ENCODE measurements around the gene NBEA.
"Not testable (repeated sequence)": the region's sequence is repeated elsewhere in the genome, so short reads cannot be mapped to it uniquely, and the experiment has no call there.

Gene NBEA

DNA sequence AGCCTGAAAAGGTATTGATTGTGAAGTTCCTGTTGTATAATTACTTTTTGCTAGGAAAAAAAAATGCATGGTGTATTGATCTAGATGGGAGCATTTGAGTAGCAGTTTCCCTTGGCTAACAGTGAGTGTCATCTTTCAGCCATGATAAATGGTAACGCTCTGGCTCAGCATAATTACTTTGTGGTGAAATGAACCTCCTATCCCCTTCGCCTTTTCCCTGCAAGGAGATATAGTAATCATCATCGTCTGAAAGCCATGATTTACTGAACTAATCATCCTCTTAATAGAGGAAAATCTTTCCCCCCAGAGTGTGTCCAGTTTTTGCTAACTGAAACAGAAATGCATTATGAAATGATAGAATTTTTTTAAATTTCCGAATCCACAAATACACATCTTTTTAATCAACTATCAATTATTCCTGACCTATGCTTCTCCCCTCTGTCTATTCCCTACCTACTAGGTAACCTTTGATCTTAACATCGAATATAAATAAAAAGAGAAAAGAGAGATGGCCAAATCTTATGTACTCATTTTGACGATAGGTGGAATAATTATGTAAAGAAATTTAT, 445.7 kb downstream of the NBEA start:
- DNase-seq (ENCODE audit: low read depth in 2 of 2): no peak

DNA sequence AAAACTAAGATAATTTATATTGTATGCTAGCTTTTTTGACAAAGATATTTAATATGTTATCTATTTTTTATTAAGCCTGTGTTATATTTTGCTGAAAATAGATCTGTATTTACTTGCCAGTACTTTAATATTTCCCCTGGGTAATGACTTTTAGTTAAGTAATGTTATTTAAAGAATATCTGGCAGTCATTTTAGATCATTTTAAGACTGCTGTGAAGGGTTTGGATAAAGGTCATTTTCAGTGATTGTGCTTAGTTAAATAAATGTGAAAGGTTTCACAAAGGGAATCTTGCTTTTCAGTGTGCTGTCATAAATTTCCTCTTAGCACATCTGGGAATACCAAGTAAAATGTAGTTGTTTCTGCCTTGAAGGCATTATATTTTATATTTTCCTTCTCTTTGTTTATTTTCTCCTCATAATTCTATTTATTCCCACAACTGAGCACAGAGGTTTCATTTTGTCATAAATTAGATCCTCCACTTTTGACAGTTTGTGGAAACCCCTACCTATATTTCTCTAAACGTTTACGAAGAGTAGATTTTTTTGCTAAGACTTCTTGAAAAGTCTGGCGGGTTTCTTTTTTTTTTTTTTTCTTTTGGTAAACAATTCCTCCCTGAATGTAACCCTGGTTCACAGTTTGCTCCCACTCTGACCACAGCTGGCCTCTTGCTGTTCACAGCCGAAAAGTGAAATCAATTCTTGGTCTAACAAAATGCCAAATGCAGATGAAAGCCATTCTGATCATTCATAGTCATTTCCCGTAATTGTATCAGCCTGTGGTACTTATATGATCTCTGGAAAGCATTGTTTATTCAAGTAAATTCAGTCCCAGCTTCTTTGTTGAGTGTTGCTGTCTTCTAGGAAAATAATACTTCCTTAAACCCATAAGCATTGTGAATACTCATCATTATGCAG, 446.6 kb downstream of the NBEA start:
- DNase-seq (ENCODE audit: low read depth in 2 of 2): no peak

DNA sequence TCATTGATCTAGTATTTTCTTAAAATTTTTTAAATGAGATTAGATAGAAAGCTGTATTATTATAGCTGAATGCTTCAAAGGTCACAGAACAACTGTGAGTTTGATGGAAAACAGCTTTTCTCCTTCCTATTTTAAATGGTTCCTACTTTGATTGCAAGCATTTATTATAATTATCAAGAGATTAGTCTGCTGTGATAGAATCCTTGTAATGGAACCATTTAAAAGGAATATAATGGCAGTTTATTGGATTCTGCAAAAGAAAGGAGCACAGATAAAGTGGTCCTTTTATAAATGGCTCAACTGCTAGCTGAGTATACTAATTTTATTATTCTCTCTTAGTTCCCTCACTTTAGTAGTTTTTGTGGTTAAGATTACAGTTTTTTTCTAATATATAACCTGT, 447.5 kb downstream of the NBEA start:
- no peak for DNase-seq (ENCODE audit: low read depth in 2 of 2)

DNA sequence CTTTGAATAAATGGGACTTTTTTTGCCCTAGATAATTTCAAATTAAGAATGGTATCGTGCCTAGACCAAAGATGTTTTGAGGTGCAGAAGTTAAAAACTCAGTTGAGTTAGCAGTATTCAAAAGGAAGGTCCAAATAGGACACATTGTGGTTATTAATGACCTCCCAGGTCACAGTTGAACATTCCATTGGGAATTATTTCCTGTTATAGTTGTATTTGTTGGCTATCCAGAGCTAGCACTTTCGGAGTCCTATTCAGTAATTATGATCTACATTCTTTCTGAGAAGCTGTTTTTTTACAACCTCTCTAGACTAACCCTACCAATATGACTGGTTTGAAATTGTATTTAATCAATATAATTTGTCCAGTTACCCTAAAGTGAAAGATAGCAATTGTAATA, 450.7 kb downstream of the NBEA start:
- DNase-seq (ENCODE audit: low read depth in 2 of 2): no peak

DNA sequence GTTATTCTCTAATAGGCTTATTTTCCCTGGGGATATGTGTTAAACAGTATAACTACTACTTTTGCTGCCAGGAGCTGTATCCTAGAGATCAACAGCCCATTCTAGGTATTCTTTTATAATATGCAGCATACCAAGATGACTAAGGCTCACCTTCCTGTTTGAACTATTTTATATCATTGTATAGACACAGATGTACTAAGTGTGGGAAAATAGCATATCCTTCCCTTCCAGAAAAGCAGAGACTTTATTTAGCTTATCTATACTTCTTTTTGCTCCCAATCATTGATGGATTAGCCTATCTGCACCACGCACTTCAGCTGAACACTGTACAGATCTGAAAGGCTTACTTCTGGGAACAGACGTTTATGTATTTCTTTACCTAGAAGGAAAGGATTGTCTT, 451.8 kb downstream of the NBEA start:
- DNase-seq (ENCODE audit: low read depth in 2 of 2): no peak

DNA sequence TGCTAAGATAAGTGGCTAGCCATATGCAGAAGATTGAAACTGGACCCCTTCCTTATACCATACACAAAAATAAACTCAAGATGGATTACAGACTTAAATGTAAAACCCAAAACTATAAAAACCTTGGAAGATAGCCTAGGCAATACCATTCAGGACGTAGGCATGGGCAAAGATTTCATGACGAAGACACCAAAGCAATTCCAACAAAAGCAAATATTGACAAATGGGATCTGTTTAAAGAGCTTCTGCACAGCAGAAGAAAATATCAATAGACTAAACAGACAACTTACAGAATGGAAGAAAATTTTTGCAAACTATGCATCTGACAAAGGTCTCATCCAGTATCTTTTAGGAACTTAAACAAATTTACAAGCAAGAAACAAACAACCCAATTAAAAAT, 466.2 kb downstream of the NBEA start:
- DNase-seq (ENCODE audit: low read depth in 2 of 2): not testable (repeated sequence)

DNA sequence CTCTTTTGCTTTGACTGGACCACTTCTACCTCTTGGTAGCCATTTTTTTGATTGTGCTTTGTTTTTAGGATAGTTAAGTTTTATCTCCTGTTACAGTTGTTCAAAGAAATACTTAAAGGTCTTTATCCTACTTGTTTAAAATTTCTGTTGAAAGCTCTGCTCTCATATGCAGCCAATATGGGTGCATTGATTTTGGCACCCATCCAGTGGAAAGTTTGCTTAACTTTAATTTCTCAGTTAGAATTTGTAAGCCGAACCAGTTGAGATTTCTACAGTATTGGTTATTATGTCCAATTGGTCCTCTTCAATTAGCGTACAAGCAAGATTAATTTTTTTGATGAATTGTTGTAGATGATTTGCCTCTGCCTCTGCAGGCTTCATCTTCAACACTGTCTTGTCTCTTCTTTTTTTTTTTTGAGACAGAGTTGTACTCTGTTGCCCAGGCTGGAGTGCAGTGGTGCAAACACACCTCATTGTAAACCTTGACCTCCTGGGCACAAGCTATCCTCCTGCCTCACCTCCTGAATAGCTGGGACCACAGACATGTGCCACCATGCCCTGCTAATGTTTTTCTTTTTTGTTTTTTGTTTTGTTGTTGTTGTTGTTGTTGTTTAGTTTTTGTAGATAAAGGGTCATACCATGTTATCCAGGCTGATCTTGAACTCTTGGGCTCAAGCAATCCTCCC, 469.1 kb downstream of the NBEA start:
- DNase-seq (ENCODE audit: low read depth in 2 of 2): no peak

DNA sequence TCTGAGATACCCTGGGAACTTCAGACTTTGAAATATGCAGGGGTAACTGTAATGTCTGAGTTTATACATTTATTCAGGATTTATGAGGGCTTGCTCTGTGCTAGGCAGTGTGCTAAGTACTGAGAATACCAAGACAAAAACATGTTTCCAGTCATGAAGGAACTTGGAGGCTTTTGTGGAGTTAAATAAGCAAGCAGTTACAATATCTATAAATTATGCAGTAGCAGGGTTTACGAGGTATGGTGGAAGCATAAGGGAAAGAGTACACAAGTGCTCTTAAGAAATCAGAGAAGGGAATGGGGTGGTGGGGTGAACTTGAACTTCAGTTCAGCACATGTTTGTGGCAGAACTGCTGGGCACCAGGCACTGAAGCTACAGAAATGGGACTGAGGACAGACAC, 506.4 kb downstream of the NBEA start:
- no peak for DNase-seq (ENCODE audit: low read depth in 2 of 2)

DNA sequence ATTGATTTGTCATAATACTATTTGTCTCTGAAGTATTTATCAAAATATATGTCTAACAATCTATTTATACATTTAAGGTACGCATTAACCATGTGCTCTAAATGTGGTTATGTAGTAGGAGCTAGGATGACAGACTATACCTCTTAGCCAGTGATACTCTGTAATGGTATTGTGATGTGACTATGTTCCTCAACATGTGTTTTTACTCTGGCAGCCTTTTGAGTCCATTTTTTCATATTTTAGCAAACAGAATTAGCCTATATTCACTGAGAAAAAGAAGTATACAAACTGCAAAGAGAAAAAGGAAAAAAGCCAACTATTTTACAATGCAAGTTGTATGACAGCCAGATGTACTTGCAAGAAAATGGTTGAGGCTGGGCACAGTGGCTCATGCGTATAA, 507.8 kb downstream of the NBEA start:
- DNase-seq (ENCODE audit: low read depth in 2 of 2): no peak

DNA sequence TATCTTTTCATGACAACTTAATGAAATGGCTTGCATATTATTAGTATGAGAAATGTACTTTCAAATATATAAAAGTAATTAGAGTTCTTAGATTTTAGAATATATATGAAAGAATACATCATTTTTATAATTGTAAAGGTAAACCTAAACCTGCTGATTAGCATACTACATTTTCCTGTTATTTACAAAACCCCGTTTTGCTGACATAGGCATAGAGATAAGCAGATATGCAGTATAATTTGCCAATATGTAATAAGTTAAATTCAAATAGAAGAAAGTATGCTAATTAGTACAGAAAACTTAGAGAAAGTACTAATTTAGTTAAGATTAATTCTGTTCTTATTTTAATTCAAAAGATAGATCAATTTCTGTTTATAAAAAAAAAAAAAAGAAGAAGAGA, 513.0 kb downstream of the NBEA start:
- no peak for DNase-seq (ENCODE audit: low read depth in 2 of 2)

DNA sequence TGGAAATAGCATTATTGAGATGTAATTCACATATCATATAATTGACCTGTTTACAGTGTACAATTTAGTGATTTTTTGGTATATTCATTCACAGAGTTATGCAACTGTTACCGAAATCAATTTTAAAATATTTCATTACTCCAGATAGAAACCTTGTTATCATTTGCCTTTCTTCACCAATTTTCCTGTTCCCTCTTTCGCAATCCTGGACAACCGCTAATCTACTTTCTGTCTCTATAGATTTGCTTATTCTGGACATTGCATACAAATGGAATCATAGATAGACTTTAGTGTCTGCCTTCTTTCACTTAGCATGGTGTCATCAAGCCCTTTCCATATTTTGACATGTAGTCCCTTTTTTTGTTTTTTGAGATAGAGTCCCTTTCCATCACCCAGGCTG, 515.2 kb downstream of the NBEA start:
- DNase-seq (ENCODE audit: low read depth in 2 of 2): no peak

DNA sequence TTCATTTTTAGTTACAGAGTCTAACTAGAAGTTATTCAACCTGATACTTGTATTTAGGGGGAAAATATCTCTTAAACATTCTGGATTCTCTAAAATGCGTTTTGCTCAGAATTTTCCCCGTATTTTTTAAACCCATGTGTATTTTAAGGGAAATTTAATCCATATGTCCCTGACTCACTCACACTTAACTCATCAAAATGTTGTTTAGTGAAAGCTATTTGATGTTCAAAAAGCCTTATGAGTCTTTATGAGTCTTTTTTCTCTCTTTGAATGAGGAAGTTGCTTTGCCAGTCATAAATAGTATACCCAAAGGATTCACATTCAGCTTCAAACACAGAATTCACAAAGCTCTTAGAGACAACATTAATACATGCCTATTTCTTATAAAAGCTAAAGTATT, 518.0 kb downstream of the NBEA start:
- DNase-seq (ENCODE audit: low read depth in 2 of 2): no peak

DNA sequence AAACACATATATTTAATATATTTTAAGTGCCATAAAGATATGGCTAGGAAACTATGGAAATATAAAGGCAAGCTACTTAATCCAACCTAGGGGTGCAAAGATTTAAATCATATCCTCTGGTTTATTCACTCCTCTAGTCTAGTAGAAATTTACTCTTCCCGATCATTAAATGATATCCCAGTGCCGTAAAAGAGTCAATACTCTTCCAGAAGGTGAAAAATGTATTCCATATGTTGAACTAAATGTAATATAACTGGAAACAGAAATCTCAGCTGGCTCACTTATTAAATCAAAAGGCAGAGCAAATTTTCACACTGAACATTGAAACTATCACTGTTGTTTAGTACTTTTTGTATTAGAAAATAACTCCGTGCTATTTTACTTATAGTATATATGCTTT, 523.3 kb downstream of the NBEA start:
- DNase-seq (ENCODE audit: low read depth in 2 of 2): no peak

DNA sequence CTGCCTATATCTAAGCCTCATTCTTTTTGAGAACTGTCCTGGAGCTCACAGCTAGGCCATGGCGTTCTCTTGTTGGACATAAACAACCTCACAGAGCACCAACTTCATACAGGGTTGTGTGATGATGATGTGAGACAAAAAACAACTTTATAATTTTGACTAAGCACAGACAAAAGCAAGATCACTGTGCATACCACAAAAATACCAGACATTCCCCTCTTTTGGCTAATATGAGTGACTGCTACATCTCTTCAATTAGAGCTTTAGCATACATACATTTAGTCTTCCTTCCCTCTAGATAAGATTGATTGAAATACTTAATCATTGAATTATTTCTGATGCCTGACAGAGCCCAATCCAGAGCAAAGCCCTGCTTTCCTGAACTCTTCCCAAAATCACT, 526.1 kb downstream of the NBEA start:
- DNase-seq (ENCODE audit: low read depth in 2 of 2): no peak

DNA sequence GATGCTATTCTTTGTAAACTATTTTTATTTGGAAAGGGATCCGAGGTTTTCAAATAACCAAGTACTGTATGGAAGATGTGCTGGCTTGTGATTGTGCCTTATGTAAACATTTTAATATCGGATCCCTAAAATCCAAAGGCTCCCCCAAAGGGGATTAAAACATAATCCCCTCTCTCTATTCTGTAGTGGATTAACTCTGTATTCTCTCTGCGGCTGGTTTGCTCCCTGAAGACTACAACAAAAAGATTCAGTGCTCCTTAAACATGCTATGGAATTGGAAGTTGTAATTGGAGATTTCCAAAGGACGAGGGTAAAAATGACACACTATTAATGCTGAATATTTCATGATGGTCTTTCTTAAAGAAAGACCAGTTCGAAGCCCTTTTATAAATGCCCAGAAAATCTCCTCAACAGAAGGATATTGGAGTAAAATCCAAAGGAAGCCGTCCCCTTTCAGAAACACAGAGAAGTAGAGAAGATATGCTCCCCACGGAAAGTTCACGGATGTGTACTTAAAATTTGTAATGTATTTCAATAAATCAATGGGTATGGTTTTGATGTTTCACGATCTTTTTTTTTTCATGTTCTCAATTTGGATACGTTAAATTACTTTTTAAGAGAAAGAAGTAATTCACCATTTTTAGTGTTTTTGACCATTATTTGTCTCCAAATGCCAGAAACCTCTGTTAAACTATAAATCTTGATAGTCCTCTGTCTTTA, 527.9 kb downstream of the NBEA start:
- no peak for DNase-seq (ENCODE audit: low read depth in 2 of 2)

DNA sequence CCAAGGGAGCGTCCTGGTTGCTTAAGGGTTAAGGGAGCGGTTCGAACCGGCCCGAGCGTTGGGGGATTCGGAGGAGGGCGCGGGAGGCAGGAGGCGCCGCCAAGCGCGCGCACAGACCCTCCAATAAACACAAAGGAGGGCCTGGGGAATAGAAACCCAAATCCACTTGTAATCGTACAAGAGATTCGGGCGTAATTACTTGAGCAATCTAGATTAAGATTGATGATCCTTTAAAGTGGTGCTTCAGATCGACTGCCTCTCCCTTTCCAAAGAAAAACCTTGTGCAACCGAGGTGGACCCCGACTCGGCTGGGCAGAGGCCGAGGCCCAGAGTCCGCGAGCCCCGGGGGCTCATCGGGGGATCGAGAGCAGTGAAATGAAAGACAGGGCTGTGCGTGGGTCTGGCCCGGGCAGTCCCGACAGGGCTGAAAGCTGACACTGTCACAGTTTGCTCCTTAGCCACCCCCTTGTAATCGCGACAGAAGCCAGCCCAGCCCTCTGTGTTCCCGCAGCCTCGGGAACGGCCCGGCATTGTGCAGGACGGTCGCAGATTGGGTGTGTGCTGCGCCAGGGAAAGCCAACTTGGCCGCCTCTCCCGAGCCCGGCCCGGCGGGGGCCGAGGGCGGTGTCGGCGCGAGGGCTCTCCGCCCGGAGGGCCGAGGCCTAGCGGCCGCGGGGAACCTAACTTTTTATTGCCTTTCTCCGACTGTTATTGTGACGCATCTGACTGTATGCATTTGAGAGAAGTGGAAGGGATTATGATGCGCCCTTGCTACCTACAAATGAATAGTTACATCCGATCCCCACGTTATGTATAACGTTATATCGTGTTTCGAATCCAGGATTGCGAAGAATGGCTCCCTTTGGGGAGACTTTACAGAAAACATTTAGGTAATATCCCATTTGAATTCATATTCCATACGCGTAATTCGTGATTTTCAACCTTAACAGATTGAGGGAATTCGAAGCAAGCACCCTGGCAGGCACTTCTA, 528.9 kb downstream of the NBEA start:
- no peak for DNase-seq (ENCODE audit: low read depth in 2 of 2)

DNA sequence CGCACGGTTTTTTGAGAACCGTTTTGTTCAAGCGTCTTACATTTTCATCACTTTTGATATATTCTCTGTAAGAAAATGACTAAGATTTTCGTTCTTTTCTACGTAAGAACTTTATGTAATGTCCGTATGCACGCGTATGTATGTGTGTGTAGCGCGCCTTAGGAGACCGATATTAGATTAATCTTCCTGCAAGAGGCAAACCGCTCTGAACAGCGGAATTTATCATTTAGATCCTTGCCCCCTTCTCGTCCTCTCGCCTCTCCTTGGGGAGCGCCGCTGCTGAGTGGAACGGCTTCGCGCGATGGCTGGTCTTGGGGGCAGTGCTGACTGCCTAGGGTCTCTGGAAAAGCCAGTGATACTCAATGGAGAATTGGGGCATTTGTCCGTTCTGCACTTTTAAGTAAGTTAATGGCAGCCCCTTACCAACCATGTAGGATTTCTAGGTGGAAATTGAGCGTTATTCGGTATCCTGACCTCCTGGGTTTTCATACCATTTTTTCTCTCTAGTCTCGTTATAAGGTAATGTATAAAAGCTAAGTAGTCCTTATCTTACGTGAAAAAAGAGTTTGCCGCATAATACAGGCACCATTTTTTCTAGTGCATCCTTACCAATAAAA, 529.7 kb downstream of the NBEA start:
- DNase-seq (ENCODE audit: low read depth in 2 of 2): no peak

DNA sequence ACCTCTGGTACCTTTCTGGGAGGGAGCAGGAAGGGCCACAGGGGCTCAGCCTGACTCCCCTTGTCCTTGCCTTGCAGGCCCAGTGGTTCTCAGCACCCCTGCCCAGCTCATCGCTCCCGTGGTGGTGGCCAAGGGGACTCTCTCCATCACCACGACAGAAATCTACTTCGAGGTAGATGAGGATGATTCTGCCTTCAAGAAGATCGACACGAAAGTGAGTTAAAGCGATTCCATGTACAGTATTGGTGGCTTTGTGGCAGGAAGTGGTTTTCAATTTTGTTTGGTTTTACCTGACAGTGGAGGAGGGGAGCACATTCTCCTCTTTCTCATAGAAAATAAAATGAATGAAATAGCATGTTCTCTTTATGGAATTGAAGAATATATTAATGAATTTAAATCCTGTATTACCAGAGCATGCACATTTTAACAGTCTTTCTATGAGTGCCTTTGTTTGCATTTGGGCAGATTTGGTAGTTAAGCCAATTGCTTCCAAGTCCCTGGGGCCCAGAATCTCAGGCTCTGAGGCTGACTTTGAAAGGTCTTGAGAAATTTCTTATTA, 530.3 kb downstream of the NBEA start:
- no peak for DNase-seq (ENCODE audit: low read depth in 2 of 2)

DNA sequence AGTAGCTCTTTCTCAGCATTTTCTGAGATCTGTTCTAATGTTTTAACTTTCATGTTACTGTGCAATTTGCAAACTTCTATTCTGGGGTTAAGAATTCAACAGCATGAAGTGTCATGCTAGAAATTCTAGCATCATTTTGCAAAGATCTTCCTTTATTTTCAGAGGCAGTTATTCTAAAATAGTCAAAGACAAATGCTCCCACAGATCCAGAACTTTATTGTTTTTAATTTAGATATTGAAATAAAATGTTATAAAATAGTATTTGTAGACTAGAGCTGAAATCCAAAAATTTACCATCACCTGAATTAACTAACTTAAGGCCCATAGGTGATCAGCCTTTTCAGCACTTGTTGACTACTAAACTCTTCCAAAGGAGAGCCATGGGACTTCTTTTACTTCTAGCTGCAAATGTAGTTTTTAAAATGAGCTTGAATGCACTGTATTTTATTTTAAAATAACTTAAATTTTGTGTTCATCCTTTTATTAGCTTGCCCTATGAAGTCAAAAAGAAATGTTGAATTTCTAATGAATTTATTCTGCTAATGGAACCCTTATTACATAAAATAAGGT, 531.2 kb downstream of the NBEA start:
- DNase-seq (ENCODE audit: low read depth in 2 of 2): no peak

DNA sequence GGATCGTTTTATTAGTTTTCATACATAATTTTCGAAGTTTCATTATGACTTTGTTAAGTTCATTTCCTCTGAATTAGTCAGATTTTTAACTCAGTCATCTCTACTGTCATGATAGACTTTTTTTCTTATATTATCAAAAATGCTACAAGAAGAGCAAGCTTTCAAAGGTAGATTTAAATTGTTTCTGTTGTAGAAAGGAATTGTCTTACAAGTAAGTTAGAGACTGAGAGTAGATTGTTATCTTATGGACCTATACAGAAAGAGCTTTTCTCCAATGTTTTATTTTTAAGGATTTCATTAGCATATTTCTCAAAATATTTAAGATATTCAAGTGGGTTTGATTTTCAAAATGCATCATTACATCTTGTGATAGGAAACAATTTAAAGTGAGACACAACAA, 531.7 kb downstream of the NBEA start:
- DNase-seq (ENCODE audit: low read depth in 2 of 2): no peak

Measured in stimulated activated CD4-positive, alpha-beta T cell treated with anti-CD3 and anti-CD28 coated beads, Interleukin-1b, Interleukin-23, amount 100 ng/mL, for 1 hour (primary cell).